HepG2 (cell line): ENCODE data around the gene DENND10. TPM values are rescaled to one million over a fixed set of nuclear protein-coding genes. Genes with fewer than 3 reads are reported as not detected.

Source experiments
- ATAC-seq: fragments of 200-7000 bp; cut with Tn5 transposase; 3 replicates; pipeline ENCODE4 v1.9.1; 2020; ENCODE audit warnings: mild to moderate bottlenecking, moderate library complexity
- BruUV-seq: library from RNA; stranded (reverse); fragments of 400-500 nt; replicated peaks from 2 replicates; lab custom pipeline; 2021; lab: Mats Ljungman, UMichigan
- CTCF ChIA-PET: fragments of 300-600 bp; formaldehyde crosslinking; extraction: SDS; loops from one replicate; lab custom pipeline; 2021; ENCODE audit warnings: low total read pairs, inconsistent platforms, low intra/inter-chr PET ratio; lab: Yijun Ruan, JAX
- POLR2A ChIA-PET: fragments of 350-600 bp; sonication (Branson Sonifier 250); formaldehyde crosslinking; loops from one replicate; lab custom pipeline; 2020; ENCODE audit warnings: antibody characterized with exemption, inconsistent platforms; lab: Yijun Ruan, JAX
- DNase-seq: peaks from one replicate; pipeline ENCODE4 v3.0.0-alpha.2; 2015; ENCODE audit warnings: low spot score
- FAIRE-seq: peaks from 3 replicates; lab custom pipeline; 2011; peaks lifted over from hg19 to GRCh38; lab: Jason Lieb, UNC
- H2AFZ ChIP-seq: one replicate; pipeline ENCODE4 v1.6.1; 2011; ENCODE audit warnings: low read length, inconsistent platforms
- H3K27ac ChIP-seq: fragments of 300-600 bp; 3 replicates; pipeline ENCODE4 v1.8.0; 2011; ENCODE audit warnings: mixed run types, mild to moderate bottlenecking, mixed read lengths, low read length, inconsistent platforms; ENCODE audit not compliant: insufficient read depth; ENCODE audit errors: extremely low read length
- H3K27me3 ChIP-seq, 2 experiments: fragments of 200-600 bp in 1 of 2; 2 replicates in 1 of 2; 3 replicates in 1 of 2; pipeline versions ENCODE4 v1.6.0 to v1.8.0; 2011; ENCODE audit warnings: low read length in 2 of 2, mild to moderate bottlenecking in 2 of 2, moderate library complexity in 2 of 2, inconsistent platforms in 1 of 2; ENCODE audit not compliant: insufficient read depth in 2 of 2, control insufficient read depth in 1 of 2
- H3K36me3 ChIP-seq, 2 experiments: fragments of 200-600 bp in 1 of 2; replicated peaks in 1 of 2; 2 replicates in 1 of 2; 3 replicates in 1 of 2; pipeline versions ENCODE4 v1.5.1 to v1.8.0; 2011; ENCODE audit warnings: low read length in 2 of 2, inconsistent platforms in 1 of 2; ENCODE audit not compliant: insufficient read depth in 2 of 2, control insufficient read depth in 1 of 2
- H3K4me1 ChIP-seq: 2 replicates; pipeline ENCODE4 v1.5.1; 2012; ENCODE audit warnings: low read length, inconsistent platforms; ENCODE audit not compliant: insufficient read depth
- H3K4me2 ChIP-seq: 2 replicates; pipeline ENCODE4 v1.6.0; 2011; ENCODE audit warnings: low read depth, low read length, inconsistent platforms
- H3K4me3 ChIP-seq, 3 experiments: fragments of 200-600 bp in 1 of 3; sonication (generic), shearing (Covaris generic) in 1 of 3; replicated peaks in 1 of 3; 2 replicates each; pipeline ENCODE4 v1.5.1; 2011 to 2016; ENCODE audit warnings: low read length in 3 of 3, inconsistent platforms in 2 of 3, low read depth in 2 of 3, mild to moderate bottlenecking in 2 of 3, control low read depth in 1 of 3, mixed read lengths in 1 of 3; ENCODE audit not compliant: insufficient read depth in 1 of 3
- H3K79me2 ChIP-seq: one replicate; pipeline ENCODE4 v1.6.1; 2011; ENCODE audit warnings: low read length, inconsistent platforms; ENCODE audit not compliant: insufficient read depth
- H3K9ac ChIP-seq: 2 replicates; pipeline ENCODE4 v1.6.0; 2011; ENCODE audit warnings: mild to moderate bottlenecking, low read depth, low read length, inconsistent platforms; ENCODE audit not compliant: insufficient read depth
- H3K9me3 ChIP-seq: 2 replicates; pipeline ENCODE4 v1.5.1; 2012; ENCODE audit warnings: mild to moderate bottlenecking, low read length
- H4K20me1 ChIP-seq: 2 replicates; pipeline ENCODE4 v1.6.0; 2011; ENCODE audit warnings: inconsistent platforms, mild to moderate bottlenecking, low read length, moderate library complexity; ENCODE audit not compliant: insufficient read depth
- DMTF1 ChIP-seq: sonication (generic); formaldehyde crosslinking; IDR thresholded peaks from 2 replicates; pipeline ENCODE4 v1.4.0; 2020; ENCODE audit warnings: mild to moderate bottlenecking, missing genetic modification reagents
- GATAD1 ChIP-seq: IDR thresholded peaks from 2 replicates; pipeline ENCODE4 v1.6.1; 2016; ENCODE audit warnings: missing genetic modification reagents, missing compliant biosample characterization
- NPAS2 ChIP-seq: sonication (generic); formaldehyde crosslinking; IDR thresholded peaks from 2 replicates; pipeline ENCODE4 v1.8.0; 2022; ENCODE audit warnings: mild to moderate bottlenecking, missing genetic modification reagents, borderline replicate concordance
- RARG ChIP-seq: sonication (generic); formaldehyde crosslinking; IDR thresholded peaks from 2 replicates; pipeline ENCODE4 v1.4.0; 2020; ENCODE audit warnings: low read depth, mild to moderate bottlenecking, missing genetic modification reagents
- SIX4 ChIP-seq: sonication (generic); formaldehyde crosslinking; IDR thresholded peaks from 2 replicates; pipeline ENCODE4 v1.4.0; 2020; ENCODE audit warnings: missing genetic modification reagents
- ZBTB20 ChIP-seq: sonication (generic); formaldehyde crosslinking; IDR thresholded peaks from 2 replicates; pipeline ENCODE4 v1.8.1; 2023; ENCODE audit warnings: missing genetic modification reagents, low read depth, mild to moderate bottlenecking, borderline replicate concordance
- ZBTB25 ChIP-seq: IDR thresholded peaks from 2 replicates; pipeline ENCODE4 v1.6.1; 2018; ENCODE audit warnings: missing genetic modification reagents
- ZKSCAN1 ChIP-seq: fragments of 150-350 bp; IDR thresholded peaks from 2 replicates; pipeline ENCODE4 v1.6.1; 2014; ENCODE audit warnings: low read length
- ZNF44 ChIP-seq: sonication (generic); formaldehyde crosslinking; IDR thresholded peaks from 2 replicates; pipeline ENCODE4 v1.5.1; 2020; ENCODE audit warnings: mild to moderate bottlenecking, missing genetic modification reagents
- ZNF549 ChIP-seq: sonication (generic); formaldehyde crosslinking; IDR thresholded peaks from 2 replicates; pipeline ENCODE4 v1.5.0; 2020; ENCODE audit warnings: missing genetic modification reagents
- ZNF597 ChIP-seq: sonication (generic); formaldehyde crosslinking; IDR thresholded peaks from 2 replicates; pipeline ENCODE4 v1.5.0; 2020; ENCODE audit warnings: missing genetic modification reagents
- WGBS: methylation state at CpG from one replicate; pipeline ENCODE4 v1.1.6; 2017; ENCODE audit warnings: low lambda C conversion rate; 5-methylcytosine and 5-hydroxymethylcytosine counted together
- in situ Hi-C: cut with HindIII; loops from 2 replicates; pipeline ENCODE4 v1.10.0; 2017; ENCODE audit warnings: low pct_unique_long_range_greater_than_20kb; ENCODE audit not compliant: extremely low pct_ligation_motif_present
- intact Hi-C: fragments of 100-400 bp; cut with micrococcal nuclease; formaldehyde crosslinking; loops from one replicate; pipeline ENCODE4 v1.10.0; 2022; ENCODE audit not compliant: unreplicated experiment
- polyA plus RNA-seq, 8 experiments: library from polyadenylated mRNA; depleted of rRNA in 3 of 8; stranded (reverse) in 7 of 8; unstranded in 1 of 8; fragments of >200 nt; fragmentation: Illumina TruSeq in 4 of 8; extraction: Trizol in 4 of 8; gene quantifications; 2 replicates each; pipeline versions ENCODE4 v1.2.1 to v1.2.3, GENCODE V29; 2011 to 2016; ENCODE audit warnings: low read depth in 4 of 8, missing spikeins in 1 of 8, mixed read lengths in 1 of 8; ENCODE audit not compliant: insufficient read depth in 1 of 8
- total RNA-seq, 5 experiments: library from RNA; depleted of rRNA; stranded (reverse); fragments of >200 nt; fragmentation: Illumina TruSeq; extraction: Trizol; gene quantifications; 2 replicates each; pipeline ENCODE4 v1.2.3, GENCODE V29; 2016; ENCODE audit warnings: low read depth in 1 of 5

Gene DENND10
- total and polyA plus RNA-seq, 2 of the 13 experiments (the other 11 are each of a cell fraction or from before 2014, with no cell fraction given): 43.7 to 78.8 TPM

GRCh38 chr10:119116326-119116951 is 12.5 kb downstream of the DENND10 start (continued):
- TF ChIP-seq ZBTB20 (CRISPR knock-in tag): no peak

- peaks cover 77% of the 10 kb centered on the region for H3K4me1 ChIP-seq
- intact Hi-C loops (no loop called here), in situ Hi-C loops (no loop called here)
- no peak for FAIRE-seq
- H4K20me1 ChIP-seq: no peaks in the 10 kb centered on the region
- peaks cover 5 to 20% of the 10 kb centered on the region in 2 experiments for H3K36me3 ChIP-seq
- no peaks in the 10 kb centered on the region for H3K79me2 ChIP-seq
- H3K4me3 ChIP-seq: no peak overlapping the region
- no peak overlapping the region for H3K4me2 ChIP-seq
- no peak overlapping the region for H3K27ac ChIP-seq
- ChIA-PET CTCF (no interaction called here), POLR2A (interaction anchor here (6.4 kb wide), 1 partner anchor 14 kb away, joined by 40 read pairs; the partner anchor contains the start of gene DENND10)
- TF ChIP-seq RARG (CRISPR knock-in tag) (no peak), ZNF549 (CRISPR knock-in tag) (no peak), ZBTB25 (CRISPR knock-in tag) (no peak), GATAD1 (CRISPR knock-in tag) (no peak), NPAS2 (CRISPR knock-in tag) (no peak), ZNF44 (CRISPR knock-in tag) (no peak), ZKSCAN1 (no peak), DMTF1 (no peak), SIX4 (CRISPR knock-in tag) (no peak), ZNF597 (CRISPR knock-in tag) (no peak)
- no peaks in the 10 kb centered on the region for H3K9me3 ChIP-seq
- no TSS peak for BruUV-seq
- no peak overlapping the region for H3K9ac ChIP-seq
- H3K27me3 ChIP-seq: no peaks in the 10 kb centered on the region
- no peak overlapping the region for H2AFZ ChIP-seq
- DNase-seq: no peak
- over 99% methylated on average over 5 of the region's 5 CpGs for WGBS
- ATAC-seq: no peak
Observed at GRCh38 chr10:119118231-119118630, 14.3 kb downstream of the DENND10 start.
